ENCODE results near the gene RIMBP2.
"Not testable (repeated sequence)": the region's sequence is repeated elsewhere in the genome, so short reads cannot be mapped to it uniquely, and the experiment has no call there.

Gene RIMBP2

GRCh38 chr12:130703733-130704375 lies 12.2 kb downstream of the RIMBP2 start:
- no peak for FAIRE-seq

GRCh38 chr12:130702966-130703732 lies 12.9 kb downstream of the RIMBP2 start:
- no peak for FAIRE-seq

GRCh38 chr12:130701402-130701744 lies 14.7 kb downstream of the RIMBP2 start:
- FAIRE-seq = no peak

- no peak for FAIRE-seq
Measured at GRCh38 chr12:130700492-130701401, 15.4 kb downstream of the RIMBP2 start.

- no peak for FAIRE-seq
Measured at GRCh38 chr12:130698106-130698505, 18.0 kb downstream of the RIMBP2 start.

- no peak for FAIRE-seq
Measured at GRCh38 chr12:130696379-130697100, 19.6 kb downstream of the RIMBP2 start.

- FAIRE-seq = no peak
Measured at GRCh38 chr12:130695061-130695460, 21.0 kb downstream of the RIMBP2 start.

- FAIRE-seq = no peak
Measured at GRCh38 chr12:130689408-130690405, 26.4 kb downstream of the RIMBP2 start.

GRCh38 chr12:130688999-130689398 lies 27.1 kb downstream of the RIMBP2 start:
- FAIRE-seq = not testable (repeated sequence)

GRCh38 chr12:130687796-130688778 lies 28.0 kb downstream of the RIMBP2 start:
- FAIRE-seq = no peak

- no peak for FAIRE-seq
Measured at GRCh38 chr12:130687190-130687589, 28.9 kb downstream of the RIMBP2 start.

- no peak for FAIRE-seq
Measured at GRCh38 chr12:130686511-130686991, 29.5 kb downstream of the RIMBP2 start.

GRCh38 chr12:130685850-130686249 lies 30.2 kb downstream of the RIMBP2 start:
- no peak for FAIRE-seq

- no peak for FAIRE-seq
Measured at GRCh38 chr12:130685250-130685787, 30.8 kb downstream of the RIMBP2 start.

- no peak for FAIRE-seq
Measured at GRCh38 chr12:130683811-130684210, 32.3 kb downstream of the RIMBP2 start.

GRCh38 chr12:130683080-130683479 lies 33.0 kb downstream of the RIMBP2 start:
- no peak for FAIRE-seq

- FAIRE-seq = no peak
Measured at GRCh38 chr12:130680451-130680990, 35.6 kb downstream of the RIMBP2 start.

- FAIRE-seq = no peak
Measured at GRCh38 chr12:130677957-130678558, 38.0 kb downstream of the RIMBP2 start.

- FAIRE-seq = no peak
Measured at GRCh38 chr12:130675791-130676190, 40.3 kb downstream of the RIMBP2 start.
